ELF-1 (cell line): Measurements from ENCODE around the gene VEGFA.

Experiments used
- DNase-seq: peaks from one replicate; pipeline ENCODE4 v3.0.0-alpha.2; 2016; ENCODE audit warnings: low read depth, low spot score

VEGFA gene

GRCh38 chr6:43759136-43759906 is 10.7 kb upstream of the VEGFA start:
- DNase-seq = no peak

GRCh38 chr6:43759907-43760206 is 10.2 kb upstream of the VEGFA start:
- no peak for DNase-seq

GRCh38 chr6:43760210-43761168 is 9.5 kb upstream of the VEGFA start:
- DNase-seq = no peak

- DNase-seq = no peak
These were observed 8.2 kb upstream of the VEGFA start for GRCh38 chr6:43761666-43762409.

GRCh38 chr6:43762410-43762768 is 7.6 kb upstream of the VEGFA start:
- DNase-seq = no peak

- no peak for DNase-seq
These were observed 6.9 kb upstream of the VEGFA start for GRCh38 chr6:43762966-43763695.

GRCh38 chr6:43763812-43764522 is 6.0 kb upstream of the VEGFA start:
- no peak for DNase-seq

GRCh38 chr6:43764772-43765171 is 5.2 kb upstream of the VEGFA start:
- peak; percentile 60 for DNase-seq

GRCh38 chr6:43765776-43766499 is 4.1 kb upstream of the VEGFA start:
- no peak for DNase-seq

GRCh38 chr6:43766500-43766853 is 3.5 kb upstream of the VEGFA start:
- no peak for DNase-seq

GRCh38 chr6:43766964-43767461 is 3.0 kb upstream of the VEGFA start:
- no peak for DNase-seq

- DNase-seq = no peak
These were observed 2.2 kb upstream of the VEGFA start for GRCh38 chr6:43767553-43768505.

GRCh38 chr6:43768506-43768860 is 1.5 kb upstream of the VEGFA start:
- no peak for DNase-seq

- no peak for DNase-seq
These were observed 957 bp upstream of the VEGFA start for GRCh38 chr6:43768983-43769525.

- DNase-seq = peak; percentile 71
These were observed 580 bp downstream of the VEGFA start for GRCh38 chr6:43770372-43771209.

- peak; percentile 36 for DNase-seq
These were observed 1.3 kb downstream of the VEGFA start for GRCh38 chr6:43771210-43771857.
